Measurements from ENCODE around the gene FAM107A. TPM values are rescaled to one million over a fixed set of nuclear protein-coding genes. Genes with fewer than 3 reads are reported as not detected.

Gene FAM107A
- total RNA-seq = 4.1 TPM

GRCh38 chr3:58577269-58577821 lies at the start of gene FAM107A:
FAM107A (minus strand) TSS chr3:58577391; CDS start chr3:58569860, 7,531 bp downstream.
- ATAC-seq = peak; percentile 62

DNA sequence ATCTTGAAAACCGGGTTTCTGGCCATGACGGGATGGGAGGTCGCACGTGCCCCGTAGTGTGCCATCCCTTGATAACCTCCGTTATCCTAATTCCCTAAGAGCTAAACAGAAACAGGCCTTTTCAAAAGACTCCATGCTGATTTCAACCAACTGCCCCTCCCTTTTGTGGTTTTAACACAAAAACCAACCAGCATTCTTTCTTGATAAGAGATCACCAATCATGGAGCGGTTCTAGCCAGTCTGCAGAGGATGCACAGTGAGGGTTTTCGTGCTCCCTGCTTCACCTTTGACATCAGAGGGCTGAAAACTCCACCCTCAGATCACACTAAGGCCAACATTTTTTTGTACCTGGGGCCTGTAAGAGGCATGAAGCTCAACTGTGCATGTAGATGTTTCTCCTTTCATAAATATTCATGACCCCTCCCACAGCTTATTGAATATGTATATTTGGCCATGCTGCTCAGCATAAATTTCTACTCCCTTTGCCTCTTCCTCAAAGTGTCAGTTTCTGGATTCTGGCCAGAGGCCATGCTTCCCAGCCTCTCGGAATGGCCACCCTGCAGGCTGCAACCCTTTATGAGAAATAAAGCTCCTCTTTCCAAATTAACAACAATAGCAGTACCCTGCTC lies 48.1 kb upstream of the FAM107A start:
- no peak for ATAC-seq

DNA sequence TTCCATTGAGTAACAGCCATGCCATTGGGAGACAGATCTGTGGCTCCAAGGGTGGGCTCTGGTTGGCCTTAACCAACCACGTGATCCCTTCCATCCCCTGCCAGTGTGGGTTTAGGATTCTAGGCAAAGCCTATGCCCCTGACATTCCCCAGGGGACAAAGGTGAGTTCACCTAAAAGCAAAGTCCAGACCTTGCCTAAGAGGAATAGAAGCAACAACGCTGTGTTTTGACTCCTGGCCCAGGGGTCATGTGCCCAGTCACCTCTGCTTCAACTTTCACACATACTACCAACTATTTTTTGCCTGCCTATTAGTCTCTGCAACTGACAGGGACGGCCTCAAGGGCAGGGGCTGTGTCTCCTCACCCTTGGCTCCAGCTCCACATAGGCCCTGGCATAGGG lies 47.4 kb upstream of the FAM107A start:
- no peak for ATAC-seq

DNA sequence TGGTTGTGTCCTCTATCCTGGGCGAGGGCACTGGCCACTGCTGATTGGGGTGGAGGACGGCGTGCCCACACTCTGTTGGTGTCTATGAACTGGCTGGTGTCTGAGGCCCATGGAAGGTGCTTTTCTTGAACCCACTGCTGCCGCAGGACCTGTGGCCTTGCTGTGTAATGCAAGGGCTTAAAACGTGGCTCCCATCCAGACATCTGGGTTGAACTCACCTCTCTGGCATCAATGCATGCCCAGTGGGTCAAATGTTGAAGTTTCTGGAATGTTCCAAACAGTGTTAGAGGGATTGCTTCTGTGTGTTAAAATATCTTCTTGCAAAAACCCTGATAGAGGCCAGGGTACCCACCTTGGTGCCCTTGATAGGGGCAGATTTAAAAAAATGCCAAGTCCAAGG lies 46.8 kb upstream of the FAM107A start:
- ATAC-seq = no peak

DNA sequence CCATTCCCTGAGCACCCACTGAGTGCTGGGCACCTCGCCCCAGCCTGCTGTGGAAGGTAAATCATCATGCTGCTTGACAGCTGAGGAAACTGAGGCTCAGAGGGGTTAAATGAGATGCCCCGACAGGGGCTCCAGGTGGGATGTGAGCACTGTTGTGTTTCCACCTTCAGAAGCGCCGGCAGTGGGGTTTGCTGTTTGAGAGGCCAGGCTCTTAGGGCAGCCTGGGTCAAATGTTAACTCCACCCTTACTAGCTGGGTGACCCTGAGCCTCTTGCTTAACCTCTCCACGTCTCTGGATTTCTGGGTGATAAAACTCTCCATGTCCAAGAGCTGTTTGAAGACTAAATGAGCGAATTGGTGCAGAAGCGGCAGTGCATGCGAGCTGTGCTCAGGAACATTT lies 46.3 kb upstream of the FAM107A start:
- ATAC-seq = no peak

GRCh38 chr3:58622892-58623291 lies 45.7 kb upstream of the FAM107A start:
- ATAC-seq = no peak

- ATAC-seq = no peak
These were observed 45.2 kb upstream of the FAM107A start for GRCh38 chr3:58622436-58622835.

GRCh38 chr3:58621086-58621830 lies 44.1 kb upstream of the FAM107A start:
- no peak for ATAC-seq

- no peak for ATAC-seq
These were observed 43.2 kb upstream of the FAM107A start for GRCh38 chr3:58620421-58620820.

DNA sequence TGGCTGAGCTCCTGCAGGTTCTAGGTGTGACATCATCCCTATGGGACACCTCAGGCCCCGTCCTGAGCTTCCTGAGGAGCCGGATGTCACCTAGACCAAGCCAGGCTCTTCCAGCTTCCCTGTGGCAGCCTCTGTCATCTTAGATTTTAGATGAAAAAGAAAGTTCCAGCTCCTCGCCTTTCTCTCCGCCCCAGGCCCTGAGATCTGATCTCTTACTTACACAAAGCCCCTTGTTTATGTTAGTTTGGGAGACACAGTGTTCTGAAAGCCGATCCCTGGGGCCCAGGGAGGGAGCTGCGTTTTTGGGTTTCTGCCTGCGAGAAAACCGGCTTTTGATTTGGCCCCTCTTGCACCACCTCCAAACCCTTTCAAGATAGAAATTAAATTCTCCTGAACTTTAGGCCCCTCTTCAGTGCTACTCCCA lies 40.2 kb upstream of the FAM107A start:
- ATAC-seq = no peak

DNA sequence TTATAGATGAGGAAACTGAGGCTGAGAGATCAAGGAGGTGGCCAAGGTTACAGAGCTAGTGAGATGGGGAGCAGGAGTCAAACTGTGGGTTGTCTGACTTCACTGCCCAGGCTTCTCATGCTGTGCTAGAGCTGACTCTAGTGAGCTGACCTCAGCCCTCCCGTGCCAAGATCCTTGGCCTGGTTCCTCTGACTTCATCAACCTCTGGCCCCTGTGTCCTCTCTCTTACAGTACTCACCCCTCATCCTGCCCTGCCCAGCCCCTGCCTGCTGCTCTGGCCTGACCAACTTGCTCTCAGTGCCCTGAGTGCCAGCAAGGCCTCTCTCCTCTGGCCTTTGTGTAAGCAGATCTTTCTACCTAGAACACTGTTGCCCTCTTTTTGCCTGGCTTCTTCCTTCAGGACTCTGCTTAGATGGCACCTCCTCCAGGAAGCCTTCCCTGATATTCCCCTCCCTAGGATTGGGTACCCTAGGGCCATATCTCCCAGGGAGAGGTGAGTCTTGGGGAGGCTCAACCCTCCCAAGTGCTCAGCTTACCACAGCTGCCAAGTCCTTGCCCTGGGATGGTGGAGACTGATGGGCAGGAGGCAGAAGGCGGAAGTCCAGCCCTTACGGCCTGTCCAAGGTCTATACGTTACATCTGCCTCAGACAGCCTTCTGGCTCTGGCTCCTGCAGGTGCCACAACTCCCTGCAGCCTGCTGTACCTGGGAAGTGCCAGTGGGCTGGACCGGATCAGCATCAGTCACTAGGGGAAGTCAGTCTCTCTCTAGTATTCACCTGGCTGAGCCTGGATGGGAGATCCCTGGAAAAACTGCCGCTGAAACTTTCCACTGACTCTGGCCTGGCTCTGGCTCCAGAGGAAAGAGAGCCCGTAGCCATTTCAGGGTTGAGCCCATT lies 36.3 kb upstream of the FAM107A start:
- peak; percentile 18 for ATAC-seq

DNA sequence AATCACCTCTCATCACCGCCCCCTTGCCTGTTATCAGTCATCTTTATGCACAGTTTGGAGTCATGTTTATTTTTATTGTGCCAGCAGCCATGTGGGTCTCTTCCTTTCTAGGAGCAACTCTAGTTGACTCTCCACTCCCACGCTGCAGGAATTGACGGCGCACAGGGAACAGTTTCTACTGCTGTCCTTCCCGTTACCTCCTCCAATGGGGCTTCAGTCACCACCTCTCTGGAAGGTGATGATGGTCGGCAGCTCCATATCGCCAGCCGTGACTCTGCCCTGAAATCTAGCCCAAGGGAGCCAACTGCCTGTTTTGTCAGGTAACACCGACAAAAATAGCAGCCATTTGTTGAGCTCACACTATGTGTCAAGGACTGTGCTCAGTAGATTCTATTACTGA lies 35.6 kb upstream of the FAM107A start:
- no peak for ATAC-seq

GRCh38 chr3:58609990-58610389 lies 32.8 kb upstream of the FAM107A start:
- no peak for ATAC-seq

GRCh38 chr3:58608648-58609047 lies 31.5 kb upstream of the FAM107A start:
- peak; percentile 22 for ATAC-seq

GRCh38 chr3:58607816-58608215 lies 30.6 kb upstream of the FAM107A start:
- no peak for ATAC-seq

GRCh38 chr3:58606693-58607092 lies 29.5 kb upstream of the FAM107A start:
- no peak for ATAC-seq

DNA sequence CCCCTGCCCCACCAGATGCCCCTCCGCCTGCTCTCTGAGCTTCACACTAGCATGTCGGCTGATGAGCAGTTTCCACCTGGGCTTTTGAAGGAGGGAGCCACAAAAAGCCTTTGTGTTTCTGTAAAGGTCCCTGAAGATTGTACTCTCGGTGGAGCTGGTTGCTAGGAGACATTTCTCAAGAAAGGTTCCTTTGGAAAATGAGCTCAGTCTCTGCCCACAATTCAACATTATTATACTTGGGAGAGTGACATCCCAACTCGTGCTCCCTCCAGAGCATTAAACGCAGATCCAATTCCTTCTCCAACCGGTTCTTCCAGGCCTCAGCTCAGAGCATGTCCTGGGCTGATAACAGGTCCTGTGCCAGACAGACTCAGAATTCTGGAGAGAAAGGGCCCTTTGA lies 26.8 kb upstream of the FAM107A start:
- ATAC-seq = peak; percentile 27

- ATAC-seq = no peak
These were observed 26.4 kb upstream of the FAM107A start for GRCh38 chr3:58603606-58604005.

- ATAC-seq = no peak
These were observed 20.6 kb upstream of the FAM107A start for GRCh38 chr3:58597770-58598310.

GRCh38 chr3:58596834-58597518 lies 19.8 kb upstream of the FAM107A start:
- no peak for ATAC-seq

DNA sequence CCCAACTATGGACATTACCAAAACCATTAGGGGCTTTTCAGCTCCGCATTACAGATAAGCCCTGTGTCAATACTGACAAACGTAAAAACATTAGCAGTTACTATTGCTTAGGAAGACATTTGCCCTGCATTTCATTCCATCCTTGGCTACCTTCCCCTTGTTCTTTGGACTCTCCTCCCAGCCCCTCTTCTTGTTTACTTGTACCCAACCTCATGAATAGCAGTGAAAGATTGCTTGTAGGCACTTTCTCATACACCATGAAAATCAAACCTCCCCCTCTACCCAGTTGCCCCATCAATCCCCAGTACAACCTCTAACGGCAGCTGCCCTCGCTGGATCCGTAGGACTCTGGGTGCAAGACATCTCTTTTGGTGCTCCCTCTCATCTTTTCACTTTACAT lies 16.9 kb upstream of the FAM107A start:
- ATAC-seq = no peak

All from esophagus mucosa (tissue), 1 donor.